NCI-H2107 treated with DMSO at 0.1 percent for 48 hours (cell line): ENCODE measurements around the gene UPK1A.
A peak's percentile ranks its signal among the peaks of the same experiment; 100 is the strongest.

Experiments
- DNase-seq: peaks from one replicate; lab custom pipeline; 2025; ENCODE audit not compliant: unreplicated experiment; lab: John Stamatoyannopoulos, UW

Gene UPK1A

GRCh38 chr19:35666251-35666913, at the start of gene UPK1A:
TSS of gene UPK1A (plus strand) at chr19:35666517. CDS start at chr19:35666813, 296 bp downstream.
- no peak for DNase-seq

- no peak for DNase-seq
Measured at GRCh38 chr19:35618857-35619256, 47.5 kb upstream of the UPK1A start.

DNA sequence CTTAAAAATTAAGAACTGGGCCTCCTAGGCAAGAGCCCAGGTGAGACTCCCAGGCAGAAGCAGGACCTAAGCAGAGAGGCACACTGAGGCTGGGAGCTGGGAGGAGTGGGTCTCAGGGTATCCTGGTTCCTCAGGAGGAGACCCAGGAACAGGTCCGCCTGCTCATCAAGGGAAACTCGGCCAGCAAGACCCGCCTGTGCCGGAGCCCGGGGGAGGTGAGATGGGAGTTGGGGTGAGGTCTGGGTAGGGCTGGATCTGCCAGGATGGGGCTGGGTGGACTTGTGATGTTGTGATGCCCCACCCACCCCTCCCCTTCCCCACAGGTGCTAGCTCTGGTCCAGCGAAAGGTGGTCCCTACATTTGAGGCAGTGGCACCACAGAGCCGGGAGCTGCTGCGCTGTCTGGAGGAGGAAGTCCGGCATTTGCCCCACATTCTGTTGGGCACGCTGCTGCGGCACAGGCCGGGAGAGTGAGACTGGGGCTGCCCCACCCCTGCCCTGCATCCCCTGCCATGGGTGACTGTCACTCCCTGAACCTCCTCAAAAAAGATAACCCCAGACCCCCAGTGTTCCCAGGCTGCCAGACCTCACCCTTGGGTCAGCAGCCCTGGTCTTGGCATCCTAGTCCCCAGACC, 46.9 kb upstream of the UPK1A start:
- DNase-seq: no peak

- no peak for DNase-seq
Measured at GRCh38 chr19:35620001-35620400, 46.3 kb upstream of the UPK1A start.

DNA sequence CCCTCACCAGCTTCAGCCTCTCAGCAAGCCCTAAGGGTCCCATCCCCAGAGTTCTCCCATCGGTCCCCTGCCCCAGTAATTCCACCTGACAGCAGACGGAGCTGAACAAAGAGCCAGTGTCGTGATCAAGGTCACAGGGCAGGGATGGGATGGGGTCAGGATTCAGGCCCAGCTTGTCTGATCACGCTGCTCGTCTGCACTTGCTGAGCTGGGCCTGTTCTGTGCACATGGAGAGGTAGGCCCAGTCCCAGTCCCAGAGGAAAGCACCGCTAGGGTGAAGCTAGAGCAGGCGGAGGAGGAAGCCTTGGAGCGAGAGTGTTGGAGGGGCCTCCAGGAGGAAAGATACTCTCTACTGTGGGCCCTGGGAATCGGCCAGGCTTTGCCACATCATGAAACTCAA, 44.6 kb upstream of the UPK1A start:
- DNase-seq: no peak

- no peak for DNase-seq
Measured at GRCh38 chr19:35622750-35623149, 43.6 kb upstream of the UPK1A start.

DNA sequence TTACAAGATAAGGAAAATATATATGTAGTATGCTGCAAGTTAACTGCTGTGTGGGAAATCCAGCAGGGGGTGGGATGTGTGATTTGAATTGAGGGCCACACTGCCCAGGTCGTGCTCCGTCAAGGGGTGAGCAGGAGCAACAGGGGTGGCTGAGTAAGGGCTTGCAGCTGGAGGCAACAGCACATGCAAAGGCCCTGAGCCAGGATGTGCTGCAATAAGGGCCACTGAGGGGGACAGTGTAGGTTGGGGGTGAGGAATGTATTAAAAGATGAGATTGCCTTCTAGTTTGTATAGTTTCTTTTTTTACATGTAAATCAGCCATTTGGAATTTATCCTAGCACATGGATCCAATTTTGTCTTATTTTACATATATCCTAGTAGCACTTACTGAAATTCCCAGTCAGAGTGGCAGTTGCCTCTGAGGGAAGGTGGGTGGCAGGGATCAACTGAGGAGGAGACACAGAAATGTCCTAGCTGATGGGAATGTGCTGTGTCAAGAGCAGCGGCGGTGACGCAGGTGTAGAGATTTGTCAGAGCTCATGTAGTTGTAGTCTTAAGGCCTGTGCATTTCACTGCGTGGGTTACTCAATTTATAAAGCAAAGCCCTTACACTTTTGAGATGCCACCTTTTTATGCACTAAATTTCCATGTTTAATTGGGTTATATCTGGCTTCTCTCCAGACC, 42.8 kb upstream of the UPK1A start:
- DNase-seq: no peak

- DNase-seq: no peak
Measured at GRCh38 chr19:35628264-35628564, 38.1 kb upstream of the UPK1A start.

GRCh38 chr19:35628565-35629331, 37.6 kb upstream of the UPK1A start, which contains the start of gene RBM42:
TSS of gene RBM42 (plus strand) at chr19:35629036. CDS start at chr19:35629154, 118 bp downstream.
- peak; percentile 93 for DNase-seq

- DNase-seq: no peak
Measured at GRCh38 chr19:35629332-35629633, 37.0 kb upstream of the UPK1A start.

DNA sequence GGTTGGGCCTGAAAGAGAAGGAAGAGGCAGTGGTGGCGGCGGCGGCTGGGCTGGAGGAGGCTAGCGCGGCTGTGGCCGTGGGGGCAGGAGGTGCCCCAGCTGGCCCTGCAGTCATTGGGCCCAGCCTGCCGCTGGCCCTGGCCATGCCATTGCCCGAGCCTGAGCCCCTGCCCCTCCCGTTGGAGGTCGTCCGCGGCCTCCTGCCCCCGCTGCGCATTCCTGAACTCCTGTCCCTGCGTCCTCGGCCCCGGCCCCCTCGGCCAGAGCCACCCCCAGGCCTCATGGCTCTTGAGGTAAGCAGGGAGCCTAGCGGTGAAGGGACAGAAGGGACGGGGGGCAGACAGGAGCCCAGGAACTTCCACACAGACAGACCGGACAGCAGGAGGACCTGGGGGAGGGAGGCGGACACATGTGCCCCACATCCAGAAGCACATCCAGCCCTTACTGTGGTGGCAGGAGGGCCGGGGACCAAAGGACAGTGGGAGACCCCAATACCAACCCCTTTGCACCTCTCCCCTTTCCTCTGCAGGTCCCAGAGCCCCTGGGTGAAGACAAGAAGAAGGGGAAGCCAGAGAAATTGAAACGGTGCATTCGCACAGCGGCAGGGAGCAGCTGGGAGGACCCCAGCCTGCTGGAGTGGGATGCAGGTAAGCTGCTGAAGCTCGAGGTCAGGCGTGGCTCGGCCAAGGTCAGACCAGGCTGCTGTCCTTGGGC, 32.4 kb upstream of the UPK1A start:
- DNase-seq: no peak

GRCh38 chr19:35636651-35637050, 29.7 kb upstream of the UPK1A start:
- DNase-seq: no peak

- DNase-seq: no peak
Measured at GRCh38 chr19:35637165-35637564, 29.2 kb upstream of the UPK1A start.

- no peak for DNase-seq
Measured at GRCh38 chr19:35639321-35639639, 27.0 kb upstream of the UPK1A start.

GRCh38 chr19:35639863-35640262, 26.5 kb upstream of the UPK1A start:
- no peak for DNase-seq

DNA sequence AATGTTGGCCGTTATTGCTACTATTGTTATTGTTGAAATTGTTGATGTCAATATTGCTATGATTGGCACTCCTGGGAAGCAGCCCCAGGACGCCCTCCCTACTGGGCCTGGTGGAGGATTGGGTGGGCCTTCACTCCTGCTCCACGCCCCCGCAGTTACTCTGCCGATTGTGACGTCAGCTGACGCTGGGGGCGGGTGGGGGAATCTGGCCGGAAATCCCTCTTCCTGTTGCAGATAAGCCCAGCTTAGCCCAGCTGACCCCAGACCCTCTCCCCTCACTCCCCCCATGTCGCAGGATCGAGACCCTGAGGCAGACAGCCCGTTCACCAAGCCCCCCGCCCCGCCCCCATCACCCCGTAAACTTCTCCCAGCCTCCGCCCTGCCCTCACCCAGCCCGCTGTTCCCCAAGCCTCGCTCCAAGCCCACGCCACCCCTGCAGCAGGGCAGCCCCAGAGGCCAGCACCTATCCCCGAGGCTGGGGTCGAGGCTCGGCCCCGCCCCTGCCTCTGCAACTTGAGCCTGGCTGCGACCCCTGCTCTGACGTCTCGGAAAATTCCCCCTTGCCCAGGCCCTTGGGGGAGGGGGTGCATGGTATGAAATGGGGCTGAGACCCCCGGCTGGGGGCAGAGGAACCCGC, 24.7 kb upstream of the UPK1A start, which contains the start of gene ETV2:
TSS of gene ETV2 (plus strand) at position 231 of the 637 bp plus-strand sequence. CDS start 716 bp downstream, outside the sequence.
- no peak for DNase-seq

GRCh38 chr19:35642312-35642711, 24.0 kb upstream of the UPK1A start:
- DNase-seq: no peak

GRCh38 chr19:35642798-35643254, 23.5 kb upstream of the UPK1A start:
- DNase-seq: no peak

DNA sequence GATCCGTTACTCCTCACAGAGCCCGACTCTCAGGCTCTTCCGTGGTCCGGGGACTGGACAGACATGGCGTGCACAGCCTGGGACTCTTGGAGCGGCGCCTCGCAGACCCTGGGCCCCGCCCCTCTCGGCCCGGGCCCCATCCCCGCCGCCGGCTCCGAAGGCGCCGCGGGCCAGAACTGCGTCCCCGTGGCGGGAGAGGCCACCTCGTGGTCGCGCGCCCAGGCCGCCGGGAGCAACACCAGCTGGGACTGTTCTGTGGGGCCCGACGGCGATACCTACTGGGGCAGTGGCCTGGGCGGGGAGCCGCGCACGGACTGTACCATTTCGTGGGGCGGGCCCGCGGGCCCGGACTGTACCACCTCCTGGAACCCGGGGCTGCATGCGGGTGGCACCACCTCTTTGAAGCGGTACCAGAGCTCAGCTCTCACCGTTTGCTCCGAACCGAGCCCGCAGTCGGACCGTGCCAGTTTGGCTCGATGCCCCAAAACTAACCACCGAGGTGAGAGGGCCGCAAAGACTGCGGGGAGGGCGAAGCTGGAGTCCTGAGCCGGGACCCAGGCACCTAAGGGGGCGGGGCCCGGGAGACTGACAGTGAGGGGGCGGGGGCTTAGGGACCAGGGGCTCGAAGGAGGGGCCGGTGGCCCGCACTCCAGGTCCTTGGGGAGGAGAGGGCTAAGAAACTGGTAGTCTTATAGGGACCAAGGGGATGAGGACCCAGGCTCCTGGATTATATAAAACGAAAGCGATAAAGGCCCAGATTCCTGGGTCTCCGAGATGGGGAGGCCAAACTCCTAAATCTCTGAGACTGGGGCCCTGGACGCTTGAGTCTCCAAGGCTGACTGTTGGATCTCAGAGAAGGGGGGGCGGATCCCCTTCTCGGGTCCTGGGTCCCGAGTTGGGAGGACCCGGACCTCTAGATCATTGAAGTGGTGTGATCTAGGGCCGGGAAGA, 22.8 kb upstream of the UPK1A start:
- DNase-seq: peak; percentile 35
